OCI-LY7 (cell line): ENCODE results near the gene SPTBN4. TPM values are rescaled to one million over a fixed set of nuclear protein-coding genes. Genes with fewer than 3 reads are reported as not detected.

ENCODE experiments used
- BruUV-seq: library from RNA; stranded (reverse); fragments of 400-500 nt; replicated peaks from 2 replicates; lab custom pipeline; 2021; lab: Mats Ljungman, UMichigan
- CTCF ChIA-PET: fragments of 300-600 bp; sonication (Branson Sonifier 250); formaldehyde crosslinking; loops from one replicate; lab custom pipeline; 2022; ENCODE audit warnings: antibody characterized with exemption; ENCODE audit not compliant: unreplicated experiment; lab: Charles Lee
- POLR2A ChIA-PET: fragments of 300-600 bp; sonication (Branson Sonifier 250); formaldehyde crosslinking; loops from one replicate; lab custom pipeline; 2022; ENCODE audit warnings: antibody characterized with exemption; lab: Charles Lee
- DNase-seq: peaks from one replicate; pipeline ENCODE4 v3.0.0-alpha.2; 2015; ENCODE audit warnings: low spot score
- H2AFZ ChIP-seq: fragments of 200-600 bp; sonication (generic), shearing (Covaris generic); 2 replicates; pipeline ENCODE4 v1.6.1; 2014; ENCODE audit warnings: mild to moderate bottlenecking, antibody characterized with exemption, low read length, moderate library complexity
- H3K27ac ChIP-seq: fragments of 200-600 bp; sonication (generic); 2 replicates; pipeline ENCODE4 v1.5.1; 2014; ENCODE audit warnings: mixed run types, low read depth, mild to moderate bottlenecking, moderate library complexity, low read length, inconsistent platforms; ENCODE audit not compliant: poor library complexity, severe bottlenecking
- H3K36me3 ChIP-seq: fragments of 200-600 bp; sonication (generic); 2 replicates; pipeline ENCODE4 v1.6.1; 2014; ENCODE audit warnings: mild to moderate bottlenecking, antibody characterized with exemption, low read length, moderate library complexity, mixed read lengths; ENCODE audit not compliant: insufficient read depth
- H3K4me1 ChIP-seq: fragments of 200-600 bp; sonication (generic); 2 replicates; pipeline ENCODE4 v1.5.1; 2014; ENCODE audit warnings: mild to moderate bottlenecking, low read length; ENCODE audit not compliant: insufficient read depth, poor library complexity, severe bottlenecking
- H3K4me2 ChIP-seq: fragments of 200-600 bp; sonication (generic); 2 replicates; pipeline ENCODE4 v1.6.1; 2014; ENCODE audit warnings: mild to moderate bottlenecking, low read length
- H3K4me3 ChIP-seq: fragments of 200-600 bp; sonication (generic); 2 replicates; pipeline ENCODE4 v1.5.1; 2014; ENCODE audit warnings: mild to moderate bottlenecking, low read depth, low read length; ENCODE audit not compliant: poor library complexity, severe bottlenecking
- H3K79me2 ChIP-seq: fragments of 200-600 bp; sonication (generic); 2 replicates; pipeline ENCODE4 v1.6.1; 2016; ENCODE audit warnings: low read depth, mild to moderate bottlenecking, low read length, moderate library complexity, mixed read lengths; ENCODE audit not compliant: insufficient read depth
- H3K9me2 ChIP-seq: fragments of 200-600 bp; sonication (generic); 2 replicates; pipeline ENCODE4 v1.6.1; 2016; ENCODE audit warnings: mild to moderate bottlenecking, low read length, mixed read lengths; ENCODE audit not compliant: insufficient read depth
- H3K9me3 ChIP-seq: fragments of 200-600 bp; sonication (generic); 2 replicates; pipeline ENCODE4 v1.6.1; 2014; ENCODE audit warnings: mild to moderate bottlenecking, mixed run types, low read length, mixed read lengths
- H4K20me1 ChIP-seq: fragments of 200-600 bp; sonication (generic); 2 replicates; pipeline ENCODE4 v1.6.1; 2014; ENCODE audit warnings: mild to moderate bottlenecking, antibody characterized with exemption, low read length, moderate library complexity, mixed read lengths; ENCODE audit not compliant: insufficient read depth
- EZH2phosphoT487 ChIP-seq: fragments of 200-600 bp; sonication (generic); IDR thresholded peaks from 2 replicates; pipeline ENCODE4 v1.6.1; 2018; ENCODE audit warnings: low read depth, borderline replicate concordance, mild to moderate bottlenecking, mixed run types, antibody characterized with exemption, low read length, moderate library complexity, mixed read lengths
- intact Hi-C: fragments of 100-400 bp; cut with micrococcal nuclease; formaldehyde crosslinking; loops from one replicate; pipeline ENCODE4 v1.10.0; 2022; ENCODE audit not compliant: unreplicated experiment
- total RNA-seq, 2 experiments: library from RNA; depleted of rRNA in 1 of 2; stranded (reverse); fragments of >200 nt in 1 of 2; shearing (Covaris generic) in 1 of 2; gene quantifications; 2 replicates each; pipeline ENCODE4 v1.2.3, GENCODE V29; 2014 to 2022
- TF ChIP-seq, protein P1 (sequence below): fragments of 200-600 bp; sonication (generic); conservative IDR thresholded peaks from 2 replicates; pipeline ENCODE4 v1.5.1; 2014; ENCODE audit warnings: mild to moderate bottlenecking, antibody characterized with exemption, low read length, moderate library complexity, mixed read lengths

SPTBN4 gene
- total RNA-seq, 2 experiments from 2014 or later: 4.1 to 6.3 TPM

DNA sequence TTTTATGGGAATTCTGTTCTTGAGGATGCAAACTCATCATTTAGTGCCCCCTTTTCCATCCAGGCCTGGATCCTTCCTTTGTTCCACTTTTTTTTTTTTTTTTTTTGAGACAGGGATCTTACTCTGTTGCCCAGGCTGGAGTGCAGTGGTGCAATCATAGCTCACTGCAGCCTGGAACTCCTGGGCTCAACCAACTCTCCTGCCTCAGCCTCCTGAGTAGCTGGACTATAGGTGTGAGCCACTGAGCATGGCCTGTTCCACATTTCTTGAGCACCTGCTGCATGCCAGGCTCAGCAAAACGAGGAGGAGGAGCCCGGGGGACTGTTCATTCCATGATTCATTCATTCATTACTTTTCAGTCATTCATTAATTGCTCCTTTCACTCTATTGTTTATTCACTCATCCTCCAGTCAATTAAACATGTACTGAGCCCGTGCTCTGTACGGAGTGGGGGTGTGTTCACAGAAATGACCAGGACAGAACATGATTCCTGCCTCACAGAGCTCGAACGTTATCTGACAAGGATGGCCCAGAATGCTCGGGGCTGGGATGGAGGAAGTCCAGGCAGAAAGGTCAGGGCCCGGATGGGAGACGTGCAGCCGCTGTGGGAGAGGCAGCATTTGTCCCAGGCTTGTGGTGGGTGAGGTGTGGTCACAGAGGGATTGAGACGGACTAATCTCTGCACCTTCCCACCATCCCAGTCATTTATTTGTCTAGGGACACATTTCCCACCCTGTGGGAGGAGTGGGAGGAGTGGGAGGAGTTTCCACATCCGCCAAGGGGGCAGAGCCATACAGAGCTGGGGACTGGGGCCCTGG lies 58.6 kb downstream of the SPTBN4 start:
- intact Hi-C loops: loop anchor here (10.0 kb wide), 2 partner anchors 109 to 381 kb away; no protein-coding TSS in a partner anchor
- Histone ChIP-seq H3K79me2 (no peaks in the 10 kb centered on the region), H3K27ac (no peak overlapping the region), H3K36me3 (no peaks in the 10 kb centered on the region), H3K4me3 (no peak overlapping the region), H2AFZ (no peak overlapping the region), H3K9me3 (no peaks in the 10 kb centered on the region), H3K9me2 (no peaks in the 10 kb centered on the region), H4K20me1 (no peaks in the 10 kb centered on the region), H3K4me1 (peaks cover 23% of the 10 kb centered on the region), H3K4me2 (no peak overlapping the region)
- DNase-seq: no peak
- TF ChIP-seq, protein P1, sequence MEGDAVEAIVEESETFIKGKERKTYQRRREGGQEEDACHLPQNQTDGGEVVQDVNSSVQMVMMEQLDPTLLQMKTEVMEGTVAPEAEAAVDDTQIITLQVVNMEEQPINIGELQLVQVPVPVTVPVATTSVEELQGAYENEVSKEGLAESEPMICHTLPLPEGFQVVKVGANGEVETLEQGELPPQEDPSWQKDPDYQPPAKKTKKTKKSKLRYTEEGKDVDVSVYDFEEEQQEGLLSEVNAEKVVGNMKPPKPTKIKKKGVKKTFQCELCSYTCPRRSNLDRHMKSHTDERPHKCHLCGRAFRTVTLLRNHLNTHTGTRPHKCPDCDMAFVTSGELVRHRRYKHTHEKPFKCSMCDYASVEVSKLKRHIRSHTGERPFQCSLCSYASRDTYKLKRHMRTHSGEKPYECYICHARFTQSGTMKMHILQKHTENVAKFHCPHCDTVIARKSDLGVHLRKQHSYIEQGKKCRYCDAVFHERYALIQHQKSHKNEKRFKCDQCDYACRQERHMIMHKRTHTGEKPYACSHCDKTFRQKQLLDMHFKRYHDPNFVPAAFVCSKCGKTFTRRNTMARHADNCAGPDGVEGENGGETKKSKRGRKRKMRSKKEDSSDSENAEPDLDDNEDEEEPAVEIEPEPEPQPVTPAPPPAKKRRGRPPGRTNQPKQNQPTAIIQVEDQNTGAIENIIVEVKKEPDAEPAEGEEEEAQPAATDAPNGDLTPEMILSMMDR: no peak
- no peak for TF ChIP-seq EZH2phosphoT487
- ChIA-PET CTCF (no interaction called here), POLR2A (no interaction called here)
- no TSS peak for BruUV-seq

DNA sequence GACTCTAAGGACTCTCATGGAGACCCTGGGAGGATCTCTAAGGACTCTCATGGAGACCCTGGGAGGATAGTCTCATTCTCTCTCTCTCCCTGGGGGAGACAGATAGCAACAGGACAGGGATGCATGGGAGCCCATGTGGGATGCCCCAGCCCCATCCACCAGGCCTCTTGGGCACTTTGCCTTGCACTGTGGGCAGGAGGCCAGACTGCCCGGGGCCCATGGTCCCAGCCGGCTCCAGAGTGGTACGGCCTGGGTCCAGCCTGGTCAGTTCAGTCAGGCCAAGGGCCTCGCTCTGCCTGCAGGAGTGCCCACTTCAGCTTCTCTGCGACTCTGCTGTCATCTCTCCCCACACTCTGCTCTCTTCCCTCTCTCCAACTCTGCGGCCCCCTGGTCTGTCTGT lies 61.3 kb downstream of the SPTBN4 start:
- intact Hi-C loops: loop anchor here (10.0 kb wide), 2 partner anchors 107 to 383 kb away; no protein-coding TSS in a partner anchor
- Histone ChIP-seq H3K9me2 (no peaks in the 10 kb centered on the region), H3K4me3 (no peak overlapping the region), H3K36me3 (no peaks in the 10 kb centered on the region), H3K27ac (no peak overlapping the region), H3K4me1 (peaks cover 23% of the 10 kb centered on the region), H3K4me2 (no peak overlapping the region), H3K9me3 (no peaks in the 10 kb centered on the region), H2AFZ (no peak overlapping the region), H3K79me2 (no peaks in the 10 kb centered on the region), H4K20me1 (no peaks in the 10 kb centered on the region)
- BruUV-seq: no TSS peak
- TF ChIP-seq, protein P1: no peak
- no peak for TF ChIP-seq EZH2phosphoT487
- POLR2A ChIA-PET: no interaction called here
- CTCF ChIA-PET: no interaction called here
- DNase-seq: no peak
